Activated T-helper 2 cell treated with anti-CD3 and anti-CD28 coated beads, Interferon-gamma antibody, Interleukin-2, Interleukin-4, amounts not matched to agents 10 μg/mL and 5 μg/mL and 100 μg/mL, durations not matched to agents 14 hours and 24 hours and 36 hours (primary cell): ENCODE results near the gene DENND1B. TPM values are rescaled to one million over a fixed set of nuclear protein-coding genes. Genes with fewer than 3 reads are reported as not detected.
"Not testable (repeated sequence)": the region's sequence is repeated elsewhere in the genome, so short reads cannot be mapped to it uniquely, and the experiment has no call there.

ENCODE experiments used
- DNase-seq: peaks from one replicate; pipeline ENCODE4 v3.0.0; 2021; ENCODE audit warnings: low spot score
- H3K27ac Mint-ChIP-seq: one replicate; pipeline ENCODE4 v1.8.0; 2021; ENCODE audit warnings: mixed read lengths
- H3K27me3 Mint-ChIP-seq: one replicate; pipeline ENCODE4 v1.8.0; 2021; ENCODE audit warnings: low read depth, mixed read lengths
- H3K36me3 Mint-ChIP-seq: one replicate; pipeline ENCODE4 v1.8.0; 2021; ENCODE audit warnings: low read depth, mixed read lengths
- H3K4me1 Mint-ChIP-seq: one replicate; pipeline ENCODE4 v1.8.0; 2021; ENCODE audit warnings: low read depth, mixed read lengths
- H3K4me3 Mint-ChIP-seq: one replicate; pipeline ENCODE4 v1.8.0; 2021; ENCODE audit warnings: low read depth, mild to moderate bottlenecking, moderate library complexity, mixed read lengths
- H3K9me3 Mint-ChIP-seq: one replicate; pipeline ENCODE4 v1.8.0; 2021; ENCODE audit warnings: mixed read lengths
- intact Hi-C: fragments of 100-400 bp; cut with micrococcal nuclease; formaldehyde crosslinking; loops from one replicate; pipeline ENCODE4 v1.15.1; 2023
- total RNA-seq: library from RNA; stranded (reverse); gene quantifications from 2 replicates; pipeline ENCODE4 v1.2.3, GENCODE V29; 2022

Gene DENND1B
- total RNA-seq, 1 donor from 2014 or later = 18.2 TPM

DNA sequence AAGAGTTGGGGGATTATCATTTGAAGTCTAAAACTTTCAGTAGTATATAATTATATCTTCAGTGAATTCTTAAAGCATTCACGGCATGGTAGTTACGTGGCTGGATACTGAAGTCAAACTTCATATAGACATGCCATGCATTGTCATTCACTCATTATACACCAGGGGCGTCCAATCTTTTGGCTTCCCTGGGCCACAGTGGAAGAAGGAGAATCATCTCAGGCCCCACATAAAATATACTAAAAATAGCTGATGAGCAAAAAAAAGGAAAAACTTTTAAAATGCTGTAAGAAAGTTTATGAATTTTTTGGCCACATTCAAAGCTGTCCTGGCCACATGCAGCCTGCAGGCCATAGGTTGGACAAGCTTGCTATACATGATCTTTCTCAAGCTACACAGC lies 43.8 kb downstream of the DENND1B start:
- no peak for DNase-seq
- peaks cover 6% of the 10 kb centered on the region for H3K4me1 Mint-ChIP-seq
- peaks cover 22% of the 10 kb centered on the region for H3K9me3 Mint-ChIP-seq
- H3K4me3 Mint-ChIP-seq = no peak overlapping the region
- intact Hi-C loops = no loop called here
- H3K27ac Mint-ChIP-seq = no peak overlapping the region
- H3K27me3 Mint-ChIP-seq = no peaks in the 10 kb centered on the region
- peaks cover 69% of the 10 kb centered on the region for H3K36me3 Mint-ChIP-seq

DNA sequence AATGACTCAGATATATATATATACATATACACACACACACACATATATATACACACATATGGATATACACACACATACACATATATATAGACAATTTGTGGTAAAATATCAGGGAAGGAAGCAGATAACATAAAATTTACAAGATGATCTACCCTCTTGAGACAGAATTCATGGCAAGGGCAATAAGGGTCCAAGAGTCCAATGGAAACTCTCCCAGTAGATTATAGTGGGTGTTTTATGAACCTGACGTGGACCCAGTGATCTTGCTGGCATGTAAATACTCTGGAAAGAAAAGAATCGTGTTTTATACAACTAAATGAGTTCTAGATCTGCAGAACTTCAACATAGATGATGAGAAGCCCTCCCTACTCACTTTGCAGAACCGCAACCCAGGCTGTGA lies 49.3 kb downstream of the DENND1B start:
- H3K36me3 Mint-ChIP-seq = peaks cover 61% of the 10 kb centered on the region
- H3K4me3 Mint-ChIP-seq = no peak overlapping the region
- no peak overlapping the region for H3K27ac Mint-ChIP-seq
- DNase-seq = no peak
- H3K9me3 Mint-ChIP-seq = peaks cover 43% of the 10 kb centered on the region
- intact Hi-C loops = no loop called here
- no peaks in the 10 kb centered on the region for H3K4me1 Mint-ChIP-seq
- no peaks in the 10 kb centered on the region for H3K27me3 Mint-ChIP-seq

DNA sequence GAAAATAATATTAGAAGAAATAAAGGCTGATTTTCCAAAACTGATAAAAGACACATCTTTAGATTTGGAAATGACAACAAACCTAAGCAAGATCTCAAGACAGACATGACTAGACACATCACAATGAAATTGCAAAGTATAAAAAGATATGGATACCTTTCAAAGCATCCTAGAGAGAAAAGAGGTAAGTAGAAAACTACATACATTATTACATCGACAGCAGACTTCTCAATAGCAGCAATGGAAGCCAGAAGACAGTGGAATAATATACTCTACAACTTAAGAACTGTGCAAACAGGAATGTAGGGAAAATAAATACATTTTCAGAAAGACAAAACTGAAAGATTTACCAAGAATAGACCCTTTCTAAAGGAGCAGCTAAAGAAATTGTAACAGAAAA lies 50.2 kb downstream of the DENND1B start:
- DNase-seq = no peak
- peaks cover 59% of the 10 kb centered on the region for H3K36me3 Mint-ChIP-seq
- no peak overlapping the region for H3K27ac Mint-ChIP-seq
- H3K27me3 Mint-ChIP-seq = no peaks in the 10 kb centered on the region
- H3K4me1 Mint-ChIP-seq = no peaks in the 10 kb centered on the region
- H3K9me3 Mint-ChIP-seq = peaks cover 43% of the 10 kb centered on the region
- no peak overlapping the region for H3K4me3 Mint-ChIP-seq
- intact Hi-C loops = no loop called here

DNA sequence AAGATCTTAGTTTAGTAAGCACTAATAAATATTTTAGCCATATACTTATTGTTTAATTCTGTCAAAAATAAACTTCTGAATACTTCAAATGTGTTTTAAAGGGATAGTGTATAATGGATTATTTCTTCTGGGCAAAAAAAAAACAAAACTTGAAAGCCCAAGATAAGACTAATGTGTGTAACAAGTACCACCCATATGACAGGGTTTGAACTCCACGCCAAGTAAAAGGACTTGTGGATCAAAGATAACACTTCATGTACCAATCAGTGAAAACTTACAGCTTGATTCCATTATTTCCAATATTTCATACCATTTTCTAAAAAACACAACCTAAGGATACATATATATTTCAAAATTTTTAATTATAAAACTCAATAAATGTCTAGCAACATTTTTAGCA lies 59.5 kb downstream of the DENND1B start:
- DNase-seq = no peak
- Mint-ChIP-seq H3K36me3 (peaks cover 3% of the 10 kb centered on the region), H3K4me1 (peaks cover 10% of the 10 kb centered on the region), H3K9me3 (no peaks in the 10 kb centered on the region), H3K27ac (no peak overlapping the region), H3K4me3 (no peak overlapping the region), H3K27me3 (no peaks in the 10 kb centered on the region)
- intact Hi-C loops = no loop called here

DNA sequence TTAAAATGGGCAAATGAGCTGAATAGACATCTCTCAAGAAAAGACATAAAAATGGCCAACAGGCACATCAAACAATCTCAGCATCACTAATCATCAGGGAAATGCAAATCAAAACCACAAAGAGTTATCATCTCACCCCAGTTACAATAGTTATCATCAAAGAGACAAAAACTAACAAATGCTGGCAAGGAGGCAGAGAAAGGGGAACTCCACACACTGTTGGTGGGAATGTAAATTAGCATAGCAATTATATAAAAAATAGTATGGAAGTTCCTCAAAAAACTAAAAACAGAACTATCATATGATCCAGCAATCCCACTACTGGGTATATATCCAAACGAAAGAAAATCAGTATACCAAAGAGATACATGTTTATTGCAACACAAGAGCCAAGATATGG lies 68.7 kb downstream of the DENND1B start:
- no peak overlapping the region for H3K27ac Mint-ChIP-seq
- peaks cover 9% of the 10 kb centered on the region for H3K4me1 Mint-ChIP-seq
- H3K4me3 Mint-ChIP-seq = no peak overlapping the region
- peaks cover 27% of the 10 kb centered on the region for H3K36me3 Mint-ChIP-seq
- DNase-seq = no peak
- H3K9me3 Mint-ChIP-seq = peaks cover 11% of the 10 kb centered on the region
- H3K27me3 Mint-ChIP-seq = no peaks in the 10 kb centered on the region
- intact Hi-C loops = no loop called here

DNA sequence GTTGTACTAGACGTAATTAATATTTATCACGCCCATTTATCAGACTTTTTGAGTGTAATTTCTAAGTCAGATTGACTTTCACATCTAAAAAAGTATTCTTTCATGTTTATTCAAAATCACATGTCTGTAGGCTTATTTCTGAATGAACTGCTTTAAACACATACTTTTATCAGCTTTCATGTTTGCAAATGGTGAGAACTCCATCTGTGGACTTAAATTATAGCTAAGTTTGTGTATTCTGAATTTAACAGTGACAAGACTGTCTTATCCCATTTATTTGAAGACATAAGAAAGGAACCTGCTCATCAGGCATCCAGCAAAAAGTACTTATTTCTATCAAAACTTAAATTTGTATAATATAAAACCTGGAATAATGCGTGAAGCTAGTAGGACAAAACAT lies 69.3 kb downstream of the DENND1B start:
- no peak overlapping the region for H3K27ac Mint-ChIP-seq
- H3K27me3 Mint-ChIP-seq = no peaks in the 10 kb centered on the region
- intact Hi-C loops = no loop called here
- no peak for DNase-seq
- H3K9me3 Mint-ChIP-seq = peaks cover 11% of the 10 kb centered on the region
- H3K4me3 Mint-ChIP-seq = no peak overlapping the region
- peaks cover 9% of the 10 kb centered on the region for H3K4me1 Mint-ChIP-seq
- peaks cover 30% of the 10 kb centered on the region for H3K36me3 Mint-ChIP-seq

DNA sequence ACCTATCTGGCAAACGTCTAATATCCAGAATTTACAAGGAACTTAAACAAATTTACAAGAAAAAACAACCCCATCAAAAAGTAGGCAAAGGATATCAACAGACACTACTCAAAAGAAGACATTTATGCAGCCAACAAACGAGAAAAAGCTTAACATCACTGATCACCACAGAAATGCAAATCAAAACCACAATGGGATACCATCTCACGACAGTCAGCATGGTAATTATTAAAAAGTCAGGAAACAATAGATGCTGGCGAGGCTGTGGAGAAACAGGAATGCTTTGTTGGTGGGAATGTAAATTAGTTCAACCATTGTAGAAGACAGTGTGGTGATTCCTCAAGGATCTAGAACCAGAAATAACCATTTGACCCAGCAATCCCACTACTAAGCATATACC lies 74.6 kb downstream of the DENND1B start:
- Mint-ChIP-seq H3K4me1 (peaks cover 16% of the 10 kb centered on the region), H3K36me3 (peaks cover 37% of the 10 kb centered on the region)
- H3K27me3 Mint-ChIP-seq, DNase-seq, H3K4me3 Mint-ChIP-seq, H3K9me3 Mint-ChIP-seq, intact Hi-C loops, H3K27ac Mint-ChIP-seq: not testable (repeated sequence)

DNA sequence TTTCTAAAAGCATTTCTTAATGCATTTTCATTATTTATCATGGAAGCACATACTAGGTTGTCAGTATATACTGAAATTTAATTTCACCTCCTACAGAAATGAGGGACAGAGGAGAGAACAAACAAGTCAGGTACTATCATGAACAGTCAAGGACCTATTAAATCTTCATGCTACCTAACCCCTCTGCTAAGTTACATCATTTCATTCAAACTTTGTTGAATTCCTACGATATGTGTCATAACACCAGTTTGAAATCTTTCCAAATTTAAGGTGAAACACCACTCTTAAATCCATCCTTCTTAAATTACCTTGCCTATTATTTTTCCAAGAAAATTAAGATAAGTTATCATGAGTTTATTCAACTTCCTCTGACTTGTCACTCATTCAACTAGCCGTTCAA lies 78.9 kb downstream of the DENND1B start:
- no peaks in the 10 kb centered on the region for H3K27me3 Mint-ChIP-seq
- H3K9me3 Mint-ChIP-seq = no peaks in the 10 kb centered on the region
- H3K4me3 Mint-ChIP-seq = no peak overlapping the region
- intact Hi-C loops = no loop called here
- no peak overlapping the region for H3K27ac Mint-ChIP-seq
- peaks cover 19% of the 10 kb centered on the region for H3K4me1 Mint-ChIP-seq
- no peak for DNase-seq
- H3K36me3 Mint-ChIP-seq = peaks cover 30% of the 10 kb centered on the region

DNA sequence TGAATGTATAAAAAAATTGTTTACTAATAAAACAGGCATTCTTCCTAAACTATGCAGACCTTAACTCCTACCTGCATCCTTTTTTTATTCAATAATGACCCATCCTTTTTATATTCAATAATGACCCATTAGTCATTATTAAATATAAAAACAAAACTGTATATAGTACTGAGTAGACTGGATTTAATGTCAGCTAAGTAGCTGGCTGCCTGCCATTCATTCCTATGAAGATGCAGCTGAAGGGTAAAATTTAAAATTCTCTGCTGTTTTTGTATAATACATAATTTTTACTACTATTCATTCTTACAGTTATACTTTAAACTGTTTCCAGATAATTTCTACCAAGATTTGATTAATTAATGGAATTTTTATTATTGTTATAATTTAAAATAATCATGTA lies 79.3 kb downstream of the DENND1B start:
- intact Hi-C loops = no loop called here
- H3K4me3 Mint-ChIP-seq = no peak overlapping the region
- no peak for DNase-seq
- H3K27me3 Mint-ChIP-seq = no peaks in the 10 kb centered on the region
- no peaks in the 10 kb centered on the region for H3K9me3 Mint-ChIP-seq
- no peak overlapping the region for H3K27ac Mint-ChIP-seq
- H3K36me3 Mint-ChIP-seq = peaks cover 31% of the 10 kb centered on the region
- peaks cover 21% of the 10 kb centered on the region for H3K4me1 Mint-ChIP-seq

DNA sequence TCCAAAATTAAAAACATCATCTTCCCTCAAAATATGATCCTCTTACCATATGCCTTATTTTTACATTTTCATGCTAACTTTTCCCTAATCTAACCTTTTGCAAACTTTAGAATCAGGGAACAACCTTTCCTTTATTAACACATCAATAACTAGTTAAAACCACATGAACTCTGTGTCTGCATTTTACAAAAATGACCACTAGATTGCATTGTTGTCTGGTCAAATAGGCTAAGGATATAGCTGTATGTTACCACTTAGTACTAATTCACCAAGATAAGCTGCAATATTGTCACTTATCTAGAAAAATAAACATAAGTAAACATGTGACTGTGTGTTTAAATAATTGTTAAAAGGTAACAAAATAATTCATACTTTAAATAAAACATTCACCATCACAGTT lies 82.3 kb downstream of the DENND1B start:
- Mint-ChIP-seq H3K27ac (no peak overlapping the region), H3K9me3 (peaks cover 21% of the 10 kb centered on the region), H3K4me3 (no peak overlapping the region), H3K36me3 (peaks cover 39% of the 10 kb centered on the region), H3K4me1 (peaks cover 13% of the 10 kb centered on the region), H3K27me3 (no peaks in the 10 kb centered on the region)
- no peak for DNase-seq
- intact Hi-C loops = no loop called here

DNA sequence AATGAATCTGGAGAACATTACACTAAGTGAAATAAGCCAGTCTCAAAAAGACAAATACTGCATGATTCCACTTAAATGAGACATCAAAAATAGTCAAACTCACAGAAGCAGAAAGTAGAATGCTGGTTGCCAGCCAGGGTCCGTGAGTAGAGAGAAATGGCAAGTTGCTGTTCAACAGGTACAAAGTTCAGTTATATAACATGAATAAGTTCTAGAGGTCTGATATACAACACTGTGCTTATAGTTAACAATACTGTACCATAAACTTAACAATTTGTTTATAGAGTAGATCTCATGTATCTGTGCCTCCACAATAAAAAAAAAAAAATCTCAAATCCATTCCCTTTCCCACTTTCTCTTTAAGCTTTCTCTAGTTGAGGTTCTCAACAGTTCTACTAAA lies 83.5 kb downstream of the DENND1B start:
- intact Hi-C loops = no loop called here

DNA sequence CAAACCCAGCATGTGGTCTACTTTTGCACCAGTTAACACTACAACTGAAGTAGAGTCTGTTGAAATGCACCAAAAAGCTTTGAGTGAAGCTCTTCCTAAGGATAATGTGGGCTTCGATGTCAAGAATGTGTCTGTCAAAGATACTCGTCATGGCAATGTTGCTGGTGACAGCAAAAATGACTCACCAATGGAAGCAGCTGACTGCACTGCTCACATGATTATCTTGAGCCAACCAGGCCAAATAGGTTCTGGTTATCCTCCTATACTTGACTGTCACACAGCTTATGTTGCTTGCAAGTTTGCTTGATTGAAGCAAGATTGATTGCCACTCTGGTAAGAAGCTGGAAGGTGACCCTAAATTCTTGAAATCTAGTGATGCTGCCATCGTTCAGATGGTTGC lies 85.2 kb downstream of the DENND1B start:
- peaks cover 17% of the 10 kb centered on the region for H3K4me1 Mint-ChIP-seq
- no peak for DNase-seq
- intact Hi-C loops = no loop called here
- no peaks in the 10 kb centered on the region for H3K27me3 Mint-ChIP-seq
- H3K4me3 Mint-ChIP-seq = no peak overlapping the region
- H3K27ac Mint-ChIP-seq = no peak overlapping the region
- peaks cover 52% of the 10 kb centered on the region for H3K36me3 Mint-ChIP-seq
- peaks cover 28% of the 10 kb centered on the region for H3K9me3 Mint-ChIP-seq

More for the DNA sequence above, 83.5 kb downstream of the DENND1B start:
- Mint-ChIP-seq H3K4me3 (no peak overlapping the region), H3K4me1 (peaks cover 10% of the 10 kb centered on the region), H3K27ac (no peak overlapping the region), H3K36me3 (peaks cover 47% of the 10 kb centered on the region), H3K27me3 (no peaks in the 10 kb centered on the region), H3K9me3 (peaks cover 28% of the 10 kb centered on the region)
- no peak for DNase-seq

DNA sequence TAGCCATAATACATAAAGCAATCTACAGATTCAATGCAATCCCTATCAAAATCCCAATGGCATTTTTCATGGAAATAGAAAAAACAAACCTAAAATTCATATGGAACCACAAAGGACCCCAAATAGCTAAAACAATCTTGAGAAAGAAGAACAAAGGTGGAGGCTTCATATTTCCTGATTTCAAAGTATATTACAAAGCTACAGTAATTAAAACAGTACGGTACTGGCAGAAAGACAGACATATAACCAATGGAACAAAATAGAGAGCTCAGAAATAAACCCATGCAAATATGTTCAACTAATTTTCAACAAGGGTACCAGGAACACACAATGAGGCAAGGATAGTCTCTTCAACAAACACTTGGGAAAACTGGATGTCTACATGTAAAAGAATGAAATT lies 87.0 kb downstream of the DENND1B start:
- Mint-ChIP-seq H3K4me3 (no peak overlapping the region), H3K27me3 (no peaks in the 10 kb centered on the region), H3K36me3 (peaks cover 52% of the 10 kb centered on the region), H3K4me1 (peaks cover 15% of the 10 kb centered on the region), H3K9me3 (peaks cover 28% of the 10 kb centered on the region), H3K27ac (no peak overlapping the region)
- intact Hi-C loops = no loop called here
- DNase-seq = no peak

DNA sequence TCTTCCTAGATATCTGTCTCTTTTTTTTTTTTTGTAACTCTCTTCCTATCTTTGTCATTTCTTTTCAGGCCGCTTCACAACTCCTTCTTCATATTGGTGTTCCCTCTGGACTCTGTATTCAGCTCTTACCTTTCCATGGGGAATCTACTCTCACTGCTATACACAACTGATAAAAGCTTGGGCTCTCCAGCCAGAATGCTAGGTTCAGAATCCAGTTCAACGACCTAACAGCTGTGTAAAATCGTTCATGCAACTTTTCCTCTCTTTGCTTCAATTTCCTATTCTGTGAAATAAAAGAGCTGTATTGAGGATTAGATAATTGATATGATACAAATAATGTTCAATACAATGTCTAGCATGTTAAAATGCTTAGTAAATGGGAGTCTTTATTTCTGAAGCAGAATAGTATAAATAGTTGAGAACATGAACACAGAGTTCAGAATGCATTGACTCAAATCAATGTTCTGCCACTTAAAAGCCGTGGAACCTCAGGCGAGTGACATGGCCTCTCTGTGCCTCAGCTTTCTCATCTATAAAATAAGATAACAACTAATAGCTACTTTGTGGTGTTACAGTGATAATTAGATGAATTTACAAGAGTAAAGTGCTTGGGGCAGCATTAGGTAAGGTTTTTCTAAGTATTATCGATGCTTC lies 88.5 kb downstream of the DENND1B start:
- Mint-ChIP-seq H3K9me3 (peaks cover 28% of the 10 kb centered on the region), H3K4me1 (peaks cover 19% of the 10 kb centered on the region), H3K36me3 (peaks cover 49% of the 10 kb centered on the region), H3K27me3 (no peaks in the 10 kb centered on the region), H3K4me3 (no peak overlapping the region), H3K27ac (no peak overlapping the region)
- intact Hi-C loops = no loop called here
- DNase-seq = no peak
